Astrocyte (in vitro differentiated cells and primary cell): ENCODE measurements around the gene SLCO2A1. TPM values are rescaled to one million over a fixed set of nuclear protein-coding genes. Genes with fewer than 3 reads are reported as not detected.

Source experiments
- DNase-seq: peaks from one replicate; pipeline ENCODE4 v3.0.0-alpha.2; 2010; ENCODE audit warnings: low read depth
- FAIRE-seq: peaks from 2 replicates; lab custom pipeline; 2011; peaks lifted over from hg19 to GRCh38; lab: Jason Lieb, UNC
- H2AFZ ChIP-seq: 2 replicates; pipeline ENCODE4 v1.6.0; 2012; ENCODE audit warnings: low read depth, low read length, inconsistent platforms
- H3K27ac ChIP-seq: 2 replicates; pipeline ENCODE4 v1.5.1; 2011; ENCODE audit warnings: low read depth, low read length, inconsistent platforms
- H3K27me3 ChIP-seq: 2 replicates; pipeline ENCODE4 v1.6.0; 2011; ENCODE audit warnings: low read length, inconsistent platforms; ENCODE audit not compliant: insufficient read depth
- H3K36me3 ChIP-seq: 2 replicates; pipeline ENCODE4 v1.5.1; 2011; ENCODE audit warnings: low read length, inconsistent platforms; ENCODE audit not compliant: insufficient read depth
- H3K4me1 ChIP-seq: 2 replicates; pipeline ENCODE4 v1.5.1; 2011; ENCODE audit warnings: low read length, inconsistent platforms; ENCODE audit not compliant: insufficient read depth
- H3K4me2 ChIP-seq: 2 replicates; pipeline ENCODE4 v1.6.0; 2012; ENCODE audit warnings: low read length, inconsistent platforms
- H3K4me3 ChIP-seq: 2 replicates; pipeline ENCODE4 v1.5.1; 2011; ENCODE audit warnings: low read depth, mild to moderate bottlenecking, low read length, inconsistent platforms; ENCODE audit not compliant: insufficient read depth
- H3K79me2 ChIP-seq: 2 replicates; pipeline ENCODE4 v1.6.0; 2012; ENCODE audit warnings: mild to moderate bottlenecking, low read length, inconsistent platforms; ENCODE audit not compliant: insufficient read depth
- H3K9ac ChIP-seq: 2 replicates; pipeline ENCODE4 v1.6.0; 2012; ENCODE audit warnings: mild to moderate bottlenecking, low read length, inconsistent platforms
- H3K9me3 ChIP-seq: 2 replicates; pipeline ENCODE4 v1.5.1; 2012; ENCODE audit warnings: low read depth, mild to moderate bottlenecking, low read length, inconsistent platforms; ENCODE audit not compliant: insufficient read depth
- H4K20me1 ChIP-seq: 2 replicates; pipeline ENCODE4 v1.6.0; 2012; ENCODE audit warnings: low read length, inconsistent platforms; ENCODE audit not compliant: insufficient read depth
- H3K27ac Mint-ChIP-seq: one replicate; pipeline ENCODE4 v1.8.0; 2021; ENCODE audit warnings: mild to moderate bottlenecking, mixed read lengths; ENCODE audit not compliant: unreplicated experiment
- H3K27me3 Mint-ChIP-seq: one replicate; pipeline ENCODE4 v1.8.0; 2021; ENCODE audit warnings: low read depth, mixed read lengths; ENCODE audit not compliant: unreplicated experiment
- H3K36me3 Mint-ChIP-seq: one replicate; pipeline ENCODE4 v1.8.0; 2021; ENCODE audit warnings: low read depth, mixed read lengths; ENCODE audit not compliant: unreplicated experiment
- H3K4me1 Mint-ChIP-seq: one replicate; pipeline ENCODE4 v1.8.0; 2021; ENCODE audit warnings: low read depth, mixed read lengths; ENCODE audit not compliant: unreplicated experiment
- H3K4me3 Mint-ChIP-seq: one replicate; pipeline ENCODE4 v1.8.0; 2021; ENCODE audit warnings: mild to moderate bottlenecking, moderate library complexity, mixed read lengths; ENCODE audit not compliant: unreplicated experiment
- H3K9me3 Mint-ChIP-seq: one replicate; pipeline ENCODE4 v1.8.0; 2021; ENCODE audit warnings: mild to moderate bottlenecking, mixed read lengths; ENCODE audit not compliant: unreplicated experiment
- EZH2 ChIP-seq: IDR thresholded peaks from 2 replicates; pipeline ENCODE4 v1.6.1; 2012; ENCODE audit warnings: mild to moderate bottlenecking, low read length, inconsistent platforms; ENCODE audit not compliant: insufficient read depth
- total RNA-seq: library from RNA; stranded (reverse); gene quantifications from 2 replicates; pipeline ENCODE4 v1.2.1, GENCODE V29; 2021
- TF ChIP-seq, protein P1 (sequence below): IDR thresholded peaks from 2 replicates; pipeline ENCODE4 v1.5.1; 2011; ENCODE audit warnings: low read depth, mild to moderate bottlenecking, inconsistent platforms, low read length, moderate library complexity; ENCODE audit not compliant: insufficient read depth

Gene SLCO2A1
- total RNA-seq, 1 donor from 2014 or later = 2.1 TPM

DNA sequence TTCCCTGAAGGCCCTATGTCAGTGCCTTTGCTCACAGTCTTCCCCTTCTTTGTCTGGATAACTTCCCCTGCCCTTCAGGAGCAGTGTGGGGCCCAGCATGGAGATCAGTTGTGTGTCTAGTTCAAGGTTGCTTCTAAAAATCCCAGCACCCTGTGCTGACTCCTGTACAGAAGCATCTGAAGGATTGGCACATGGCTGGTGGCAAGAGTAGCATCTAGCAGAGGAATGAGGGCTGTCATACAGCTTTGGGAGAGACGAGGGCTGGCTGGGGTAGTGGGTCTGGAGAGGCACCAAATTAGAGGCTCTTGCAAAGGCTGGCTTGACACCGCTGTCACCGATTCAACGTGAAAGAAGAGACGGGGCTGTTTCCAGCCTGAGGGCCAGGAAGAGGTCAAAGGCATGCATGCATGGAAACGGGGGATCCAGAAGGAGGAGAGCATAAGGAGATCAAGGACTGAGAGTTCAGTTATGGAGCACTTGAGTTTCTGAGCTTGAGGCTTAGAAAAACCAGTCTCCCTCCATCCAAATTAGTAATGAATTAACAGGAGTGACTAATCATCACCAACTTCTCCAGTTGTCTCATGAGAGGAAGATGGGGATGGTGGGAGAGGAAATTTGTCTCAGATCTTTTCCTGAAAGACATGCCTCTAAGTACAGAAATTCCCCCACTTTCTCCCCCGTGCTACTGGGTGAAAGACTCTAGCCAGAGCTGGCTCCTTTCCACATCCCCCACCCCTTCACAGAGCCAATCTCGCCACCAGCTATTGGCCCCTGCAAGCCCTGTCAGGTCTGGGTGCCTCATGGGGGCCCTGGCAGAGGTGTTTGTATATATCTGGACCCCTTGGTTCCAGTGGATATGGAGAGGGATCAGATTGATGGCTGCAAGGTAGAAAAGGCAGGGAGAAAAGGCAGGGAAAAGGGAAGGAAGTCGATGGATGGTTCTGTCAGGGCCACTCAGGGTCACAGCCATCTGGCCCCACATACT is 45.9 kb downstream of the SLCO2A1 start:
- no peaks in the 10 kb centered on the region for H3K4me1 ChIP-seq
- no peak overlapping the region for H3K4me2 ChIP-seq
- H3K27ac ChIP-seq = no peak overlapping the region
- Mint-ChIP-seq H3K27me3 (peaks cover 52% of the 10 kb centered on the region), H3K4me3 (no peak overlapping the region), H3K27ac (no peak overlapping the region), H3K9me3 (peaks cover 8% of the 10 kb centered on the region), H3K4me1 (peaks cover 7% of the 10 kb centered on the region), H3K36me3 (peaks cover 3% of the 10 kb centered on the region)
- no peak overlapping the region for H3K4me3 ChIP-seq
- no peaks in the 10 kb centered on the region for H3K79me2 ChIP-seq
- no peaks in the 10 kb centered on the region for H3K36me3 ChIP-seq
- no peaks in the 10 kb centered on the region for H4K20me1 ChIP-seq
- no peak overlapping the region for H2AFZ ChIP-seq
- DNase-seq (no peak), FAIRE-seq (no peak)
- no peaks in the 10 kb centered on the region for H3K9me3 ChIP-seq
- no peaks in the 10 kb centered on the region for H3K27me3 ChIP-seq
- TF ChIP-seq, protein P1, sequence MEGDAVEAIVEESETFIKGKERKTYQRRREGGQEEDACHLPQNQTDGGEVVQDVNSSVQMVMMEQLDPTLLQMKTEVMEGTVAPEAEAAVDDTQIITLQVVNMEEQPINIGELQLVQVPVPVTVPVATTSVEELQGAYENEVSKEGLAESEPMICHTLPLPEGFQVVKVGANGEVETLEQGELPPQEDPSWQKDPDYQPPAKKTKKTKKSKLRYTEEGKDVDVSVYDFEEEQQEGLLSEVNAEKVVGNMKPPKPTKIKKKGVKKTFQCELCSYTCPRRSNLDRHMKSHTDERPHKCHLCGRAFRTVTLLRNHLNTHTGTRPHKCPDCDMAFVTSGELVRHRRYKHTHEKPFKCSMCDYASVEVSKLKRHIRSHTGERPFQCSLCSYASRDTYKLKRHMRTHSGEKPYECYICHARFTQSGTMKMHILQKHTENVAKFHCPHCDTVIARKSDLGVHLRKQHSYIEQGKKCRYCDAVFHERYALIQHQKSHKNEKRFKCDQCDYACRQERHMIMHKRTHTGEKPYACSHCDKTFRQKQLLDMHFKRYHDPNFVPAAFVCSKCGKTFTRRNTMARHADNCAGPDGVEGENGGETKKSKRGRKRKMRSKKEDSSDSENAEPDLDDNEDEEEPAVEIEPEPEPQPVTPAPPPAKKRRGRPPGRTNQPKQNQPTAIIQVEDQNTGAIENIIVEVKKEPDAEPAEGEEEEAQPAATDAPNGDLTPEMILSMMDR = no peak
- no peak for TF ChIP-seq EZH2
- no peak overlapping the region for H3K9ac ChIP-seq

DNA sequence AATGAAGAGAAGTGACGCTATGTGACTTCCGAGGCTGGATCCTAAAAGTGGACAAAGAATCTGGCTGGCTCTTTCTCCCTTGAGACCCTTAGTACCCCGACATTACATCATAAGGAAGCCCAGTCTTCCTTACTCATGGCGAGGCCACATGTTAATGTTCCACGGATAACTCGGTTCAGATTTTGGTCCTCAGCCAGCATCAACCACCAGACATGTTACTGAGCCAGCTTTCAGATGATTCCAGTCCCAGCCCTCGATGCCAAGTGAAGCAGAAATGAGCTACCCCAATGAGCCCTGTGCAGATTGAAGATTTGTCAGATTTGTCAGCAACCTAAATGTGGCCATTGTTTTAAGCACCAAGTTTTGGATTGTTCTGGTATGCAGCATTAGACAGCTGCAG is 46.6 kb downstream of the SLCO2A1 start:
- Mint-ChIP-seq H3K36me3 (peaks cover 3% of the 10 kb centered on the region), H3K27ac (no peak overlapping the region), H3K4me1 (peaks cover 3% of the 10 kb centered on the region), H3K27me3 (peaks cover 58% of the 10 kb centered on the region), H3K4me3 (no peak overlapping the region), H3K9me3 (peaks cover 8% of the 10 kb centered on the region)
- Histone ChIP-seq H2AFZ (no peak overlapping the region), H3K79me2 (no peaks in the 10 kb centered on the region), H3K4me2 (no peak overlapping the region), H3K9ac (no peak overlapping the region), H3K4me3 (no peak overlapping the region), H4K20me1 (no peaks in the 10 kb centered on the region), H3K4me1 (no peaks in the 10 kb centered on the region), H3K36me3 (no peaks in the 10 kb centered on the region), H3K9me3 (no peaks in the 10 kb centered on the region), H3K27me3 (no peaks in the 10 kb centered on the region), H3K27ac (no peak overlapping the region)
- TF ChIP-seq, protein P1 = no peak
- TF ChIP-seq EZH2 = no peak
- FAIRE-seq (no peak), DNase-seq (no peak)

GRCh38 chr3:133980550-133980949 is 49.2 kb downstream of the SLCO2A1 start:
- no peak overlapping the region for H2AFZ ChIP-seq
- no peaks in the 10 kb centered on the region for H3K27me3 ChIP-seq
- FAIRE-seq = no peak
- H3K4me3 Mint-ChIP-seq = no peak overlapping the region
- no peaks in the 10 kb centered on the region for H3K9me3 ChIP-seq
- H3K27ac ChIP-seq = no peak overlapping the region
- no peaks in the 10 kb centered on the region for H3K4me1 Mint-ChIP-seq
- H3K27ac Mint-ChIP-seq = no peak overlapping the region
- TF ChIP-seq, protein P1 = no peak
- TF ChIP-seq EZH2 = no peak
- no peak overlapping the region for H3K9ac ChIP-seq
- H3K79me2 ChIP-seq = no peaks in the 10 kb centered on the region
- peaks cover 19% of the 10 kb centered on the region for H3K9me3 Mint-ChIP-seq
- peaks cover 8% of the 10 kb centered on the region for H3K36me3 Mint-ChIP-seq
- H3K4me3 ChIP-seq = no peak overlapping the region
- H3K27me3 Mint-ChIP-seq = peaks cover 78% of the 10 kb centered on the region
- H4K20me1 ChIP-seq = no peaks in the 10 kb centered on the region
- no peaks in the 10 kb centered on the region for H3K36me3 ChIP-seq
- H3K4me1 ChIP-seq = no peaks in the 10 kb centered on the region
- DNase-seq = no peak
- no peak overlapping the region for H3K4me2 ChIP-seq
